K562 (cell line): ENCODE data around the gene SYT13. TPM values are rescaled to one million over a fixed set of nuclear protein-coding genes. Genes with fewer than 3 reads are reported as not detected.

ENCODE experiments used
- ATAC-seq: fragments of 200-7000 bp; cut with Tn5 transposase; 3 replicates; pipeline ENCODE4 v1.9.1; 2020; ENCODE audit warnings: moderate library complexity
- BruUV-seq: library from RNA; stranded (reverse); fragments of 400-500 nt; replicated peaks from 2 replicates; lab custom pipeline; 2021; lab: Mats Ljungman, UMichigan
- CTCF ChIA-PET: fragments of 300-600 bp; formaldehyde crosslinking; extraction: SDS; loops from one replicate; lab custom pipeline; 2021; ENCODE audit warnings: low intra/inter-chr PET ratio; lab: Yijun Ruan, JAX
- POLR2A ChIA-PET: fragments of 300-600, 350-650 bp; sonication (Branson Sonifier 250); formaldehyde crosslinking; extraction: SDS; loops from one replicate; lab custom pipeline; 2021; ENCODE audit warnings: antibody characterized with exemption, inconsistent platforms; lab: Yijun Ruan, JAX
- DNase-seq, 4 experiments: peaks; one replicate each; pipeline versions ENCODE4 v3.0.0 to v3.0.0-alpha.2; 2011 to 2018; ENCODE audit warnings: low spot score in 3 of 4, mixed read lengths in 3 of 4; ENCODE audit errors: extremely low read depth in 1 of 4
- FAIRE-seq: peaks from 2 replicates; lab custom pipeline; 2011; peaks lifted over from hg19 to GRCh38; lab: Jason Lieb, UNC
- H2AFZ ChIP-seq: 2 replicates; pipeline ENCODE4 v1.6.0; 2011; ENCODE audit warnings: low read depth, low read length, control low read depth, inconsistent platforms
- H3K27ac ChIP-seq: fragments of 200-600 bp; 3 replicates; pipeline ENCODE4 v1.8.0; 2011; ENCODE audit warnings: low read depth, mild to moderate bottlenecking, control low read depth, inconsistent platforms, low read length, moderate library complexity, mixed read lengths; ENCODE audit errors: extremely low read depth
- H3K27me3 ChIP-seq, 2 experiments: fragments of 300-600 bp in 1 of 2; 2 replicates in 1 of 2; 3 replicates in 1 of 2; pipeline versions ENCODE4 v1.6.0 to v1.8.0; 2011; ENCODE audit warnings: inconsistent platforms in 2 of 2, low read length in 2 of 2, mild to moderate bottlenecking in 1 of 2, mixed read lengths in 1 of 2, moderate library complexity in 1 of 2; ENCODE audit not compliant: control insufficient read depth in 2 of 2, insufficient read depth in 2 of 2
- H3K36me3 ChIP-seq: fragments of 300-600 bp; 3 replicates; pipeline ENCODE4 v1.8.0; 2011; ENCODE audit warnings: mild to moderate bottlenecking, low read length, inconsistent platforms; ENCODE audit not compliant: control insufficient read depth, insufficient read depth
- H3K4me1 ChIP-seq, 2 experiments: fragments of 200-600 bp in 1 of 2; replicated peaks in 1 of 2; 2 replicates in 1 of 2; 3 replicates in 1 of 2; pipeline versions ENCODE4 v1.5.1 to v1.8.0; 2011; ENCODE audit warnings: inconsistent platforms in 2 of 2, low read length in 2 of 2, mild to moderate bottlenecking in 1 of 2, mixed read lengths in 1 of 2, moderate library complexity in 1 of 2; ENCODE audit not compliant: control insufficient read depth in 2 of 2, insufficient read depth in 2 of 2
- H3K4me2 ChIP-seq: 2 replicates; pipeline ENCODE4 v1.6.1; 2011; ENCODE audit warnings: low read length, control low read depth, inconsistent platforms, mixed read lengths; ENCODE audit not compliant: insufficient read depth
- H3K4me3 ChIP-seq: fragments of 200-600 bp; sonication (generic), shearing (Covaris generic); 2 replicates; pipeline ENCODE4 v1.5.1; 2016; ENCODE audit warnings: control low read depth, inconsistent platforms
- H3K79me2 ChIP-seq: fragments of 200-600 bp; 3 replicates; pipeline ENCODE4 v1.8.0; 2011; ENCODE audit warnings: low read length, inconsistent platforms; ENCODE audit not compliant: control insufficient read depth, insufficient read depth
- H3K9ac ChIP-seq, 2 experiments: 2 replicates each; pipeline versions ENCODE4 v1.6.0 to v1.6.1; 2011; ENCODE audit warnings: low read depth in 2 of 2, low read length in 2 of 2, control low read depth in 1 of 2, inconsistent platforms in 1 of 2, mild to moderate bottlenecking in 1 of 2, mixed read lengths in 1 of 2; ENCODE audit not compliant: insufficient read depth in 1 of 2
- H3K9me1 ChIP-seq: one replicate; pipeline ENCODE4 v1.6.0; 2011; ENCODE audit warnings: inconsistent platforms, mild to moderate bottlenecking, low read length, moderate library complexity; ENCODE audit not compliant: control insufficient read depth, insufficient read depth
- H3K9me3 ChIP-seq: replicated peaks from 2 replicates; pipeline ENCODE4 v1.5.1; 2011; ENCODE audit warnings: low read depth, low read length, inconsistent platforms; ENCODE audit not compliant: control insufficient read depth, insufficient read depth
- H4K20me1 ChIP-seq: replicated peaks from 2 replicates; pipeline ENCODE4 v1.6.1; 2011; ENCODE audit warnings: low read length, inconsistent platforms, mixed read lengths; ENCODE audit not compliant: control insufficient read depth, insufficient read depth
- BRD4 ChIP-seq: fragments of 200-600 bp; sonication (generic); IDR thresholded peaks from 2 replicates; pipeline ENCODE4 v1.6.1; 2017; ENCODE audit warnings: inconsistent platforms
- CHCHD3 ChIP-seq: fragments of 250-450 bp; sonication (Bioruptor Pico); IDR thresholded peaks from 2 replicates; pipeline ENCODE4 v2.1.2; 2022; ENCODE audit warnings: mild to moderate bottlenecking
- CLOCK ChIP-seq: fragments of 250-450 bp; sonication (Bioruptor Pico); IDR thresholded peaks from 2 replicates; pipeline ENCODE4 v1.4.0; 2020; ENCODE audit warnings: mild to moderate bottlenecking, moderate library complexity, borderline replicate concordance
- POLR2A ChIP-seq: fragments of 450-650 bp; conservative IDR thresholded peaks from 2 replicates; pipeline ENCODE4 v1.6.1; 2016
- PREB ChIP-seq: sonication (generic); formaldehyde crosslinking; IDR thresholded peaks from 2 replicates; pipeline ENCODE4 v1.8.1; 2023; ENCODE audit warnings: mild to moderate bottlenecking, missing genetic modification reagents
- SAP30 ChIP-seq: fragments of 200-600 bp; sonication (generic); IDR thresholded peaks from 2 replicates; pipeline ENCODE4 v1.6.1; 2012; ENCODE audit warnings: borderline replicate concordance, low read depth, mild to moderate bottlenecking, moderate library complexity, low read length, control low read depth, inconsistent platforms; ENCODE audit not compliant: insufficient read depth, poor library complexity, severe bottlenecking
- TEAD4 ChIP-seq, 2 experiments: sonication (generic) in 1 of 2; formaldehyde crosslinking in 1 of 2; IDR thresholded peaks; 2 replicates each; pipeline versions ENCODE4 v1.6.1 to v1.8.0; 2012 to 2022; ENCODE audit warnings: borderline replicate concordance in 1 of 2, inconsistent platforms in 1 of 2, low read length in 1 of 2, mild to moderate bottlenecking in 1 of 2, missing genetic modification reagents in 1 of 2
- ZNF512 ChIP-seq: IDR thresholded peaks from 2 replicates; pipeline ENCODE4 v1.6.1; 2016; ENCODE audit warnings: missing genetic modification characterization, missing compliant biosample characterization
- WGBS: fragments of 100-300 bp; shearing (Covaris generic); methylation state at CpG from one replicate; pipeline ENCODE4 v1.1.6; 2016; ENCODE audit warnings: low coverage, mixed read lengths; ENCODE audit not compliant: insufficient coverage; ENCODE audit errors: missing lambda C conversion rate; 5-methylcytosine and 5-hydroxymethylcytosine counted together
- in situ Hi-C: fragments of 300-500 bp; cut with MboI; formaldehyde crosslinking; loops from 4 replicates; pipeline ENCODE4 v1.15.0; 2018; ENCODE audit warnings: inconsistent platforms, mixed read lengths
- intact Hi-C: fragments of 100-400 bp; cut with micrococcal nuclease; formaldehyde crosslinking; loops from 2 replicates; pipeline ENCODE4 v1.14.2; 2022
- polyA plus RNA-seq, 8 experiments: library from polyadenylated mRNA; depleted of rRNA in 4 of 8; stranded (reverse) in 5 of 8; unstranded in 3 of 8; fragments of >200 nt; fragmentation: Nextera tagmentation in 2 of 8; fragmentation: Illumina TruSeq in 1 of 8; extraction: Ambion mirVana in 2 of 8; extraction: Trizol in 1 of 8; gene quantifications; 2 replicates each; pipeline versions ENCODE4 v1.2.1 to v1.2.3, GENCODE V29; 2011 to 2014; ENCODE audit warnings: inconsistent platforms in 1 of 8, missing spikeins in 1 of 8
- total RNA-seq, 7 experiments: library from RNA; depleted of rRNA in 6 of 7; stranded (reverse); fragments of >200 nt in 6 of 7; fragmentation: Illumina TruSeq in 2 of 7; extraction: Trizol in 2 of 7; gene quantifications; 2 replicates each; pipeline versions ENCODE4 v1.2.1 to v1.2.3, GENCODE V29; 2011 to 2021; ENCODE audit warnings: low replicate concordance in 1 of 7

Gene SYT13
- total and polyA plus RNA-seq, 9 of the 15 experiments (the other 6 are each of a cell fraction or from before 2014, with no cell fraction given), result under 0.01 to 0.13 (median 0.08) TPM; not detected in 2

- H3K36me3 ChIP-seq, result no peaks in the 10 kb centered on the region
- no peak overlapping the region for H3K27ac ChIP-seq
- H3K79me2 ChIP-seq, result no peaks in the 10 kb centered on the region
- peaks cover 0 to 6% of the 10 kb centered on the region in 2 experiments; a peak in 1 of 5 replicates for H3K4me1 ChIP-seq
- no peak overlapping the region for H3K4me3 ChIP-seq
- peaks cover 3% of the 10 kb centered on the region for H3K9me1 ChIP-seq
- no peaks in the 10 kb centered on the region for H3K9me3 ChIP-seq
- H4K20me1 ChIP-seq, result peaks cover 22% of the 10 kb centered on the region
- peak in 1 of 4 experiments; percentile 12 for DNase-seq
- H3K9ac ChIP-seq, result no peak overlapping the region
- intact Hi-C loops, result loop anchor here (10.0 kb wide), 1 partner anchor 123 kb away; no protein-coding TSS in a partner anchor
- WGBS, result 1% methylated on average over 9 of the region's 9 CpGs
- FAIRE-seq, result peak; percentile 32
- ChIA-PET CTCF (no interaction called here), POLR2A (no interaction called here)
- BruUV-seq, result no TSS peak
- no peak overlapping the region for H3K4me2 ChIP-seq
- H2AFZ ChIP-seq, result no peak overlapping the region
- H3K27me3 ChIP-seq, result peaks cover 8 to 51% of the 10 kb centered on the region in 2 experiments; a peak in 3 of 5 replicates
- peak; percentile 48; the same call in 2 of the 3 replicates for ATAC-seq
- in situ Hi-C loops, result no loop called here
- TF ChIP-seq SAP30 (no peak), CLOCK (no peak), POLR2A (no peak), ZNF512 (no peak), BRD4 (no peak), TEAD4 (IDR thresholded peaks at IDR 0.05; ENCODE audit: low read length) (no peak), TEAD4 (CRISPR knock-in tag; IDR thresholded peaks at IDR 0.05; ENCODE audit: borderline replicate concordance) (no peak), PREB (CRISPR knock-in tag) (no peak), CHCHD3 (CRISPR knock-in tag) (no peak)
These were observed 74.4 kb downstream of the SYT13 start for GRCh38 chr11:45211732-45212131.
